HEK293 (cell line): ENCODE measurements around the gene PLEKHA6.
A peak's percentile ranks its signal among the peaks of the same experiment; 100 is the strongest.

Source experiments
- CTCF ChIA-PET: fragments of 350-600 bp; formaldehyde crosslinking; extraction: SDS; loops from one replicate; lab custom pipeline; 2021; ENCODE audit warnings: antibody characterized with exemption; lab: Yijun Ruan, JAX
- POLR2A ChIA-PET: fragments of 300-600 bp; formaldehyde crosslinking; extraction: SDS; loops from one replicate; lab custom pipeline; 2020; ENCODE audit warnings: antibody characterized with exemption, inconsistent platforms; lab: Yijun Ruan, JAX
- H3K27ac ChIP-seq: fragments of 200-500 bp; sonication (Bioruptor generic); 2 replicates; pipeline ENCODE4 v1.5.1; 2014; ENCODE audit warnings: low read depth, low read length, control low read depth, inconsistent platforms; ENCODE audit errors: extremely low read depth
- H3K36me3 ChIP-seq, 2 experiments: fragments of 200-500 bp in 1 of 2; sonication (Bioruptor generic) in 1 of 2; 1 replicate in 1 of 2; 2 replicates in 1 of 2; pipeline ENCODE4 v1.5.1; 2014 to 2017; ENCODE audit warnings: inconsistent platforms in 2 of 2, low read length in 2 of 2; ENCODE audit not compliant: control insufficient read depth in 2 of 2, insufficient read depth in 1 of 2
- H3K4me1 ChIP-seq: fragments of 200-500 bp; sonication (Bioruptor generic); 2 replicates; pipeline ENCODE4 v1.5.1; 2014; ENCODE audit warnings: mild to moderate bottlenecking, low read length, inconsistent platforms; ENCODE audit not compliant: control insufficient read depth, insufficient read depth
- H3K4me3 ChIP-seq: 2 replicates; pipeline ENCODE4 v1.5.1; 2011; ENCODE audit warnings: low read depth, mild to moderate bottlenecking, control low read depth, low read length, moderate library complexity
- H3K9me3 ChIP-seq: fragments of 200-500 bp; sonication (Bioruptor generic); 2 replicates; pipeline ENCODE4 v1.5.1; 2014; ENCODE audit warnings: low read depth, low read length, inconsistent platforms; ENCODE audit not compliant: control insufficient read depth, insufficient read depth
- GLIS2 ChIP-seq: fragments of 450-650 bp; formaldehyde crosslinking; IDR thresholded peaks from 2 replicates; pipeline ENCODE4 v1.5.1; 2016; ENCODE audit warnings: missing biosample characterization, missing genetic modification characterization
- HOXC10 ChIP-seq: sonication (generic); formaldehyde crosslinking; IDR thresholded peaks from 2 replicates; pipeline ENCODE4 v1.8.1; 2023; ENCODE audit warnings: mild to moderate bottlenecking, missing genetic modification reagents
- IKZF3 ChIP-seq: fragments of 450-650 bp; IDR thresholded peaks from 2 replicates; pipeline ENCODE4 v1.5.0; 2018; ENCODE audit warnings: missing biosample characterization, mild to moderate bottlenecking, missing genetic modification characterization, moderate library complexity
- MEIS1 ChIP-seq: sonication (generic); formaldehyde crosslinking; IDR thresholded peaks from 2 replicates; pipeline ENCODE4 v1.8.1; 2022; ENCODE audit warnings: missing genetic modification reagents, mild to moderate bottlenecking, borderline replicate concordance
- MYNN ChIP-seq: fragments of 450-650 bp; formaldehyde crosslinking; IDR thresholded peaks from 2 replicates; pipeline ENCODE4 v1.5.1; 2016; ENCODE audit warnings: missing biosample characterization, missing genetic modification characterization, borderline replicate concordance
- PRDM10 ChIP-seq: fragments of 450-650 bp; formaldehyde crosslinking; IDR thresholded peaks from 2 replicates; pipeline ENCODE4 v1.5.1; 2016; ENCODE audit warnings: missing biosample characterization, missing genetic modification characterization
- SP7 ChIP-seq: fragments of 450-650 bp; formaldehyde crosslinking; IDR thresholded peaks from 2 replicates; pipeline ENCODE4 v1.5.1; 2016; ENCODE audit warnings: missing biosample characterization, missing genetic modification characterization
- ZNF221 ChIP-seq: fragments of 450-650 bp; formaldehyde crosslinking; IDR thresholded peaks from 2 replicates; pipeline ENCODE4 v1.5.1; 2017; ENCODE audit warnings: missing biosample characterization, missing genetic modification characterization, borderline replicate concordance
- ZNF266 ChIP-seq: fragments of 450-650 bp; formaldehyde crosslinking; IDR thresholded peaks from 2 replicates; pipeline ENCODE4 v1.5.1; 2016; ENCODE audit warnings: missing biosample characterization, missing genetic modification characterization, low read depth
- ZNF292 ChIP-seq: fragments of 450-650 bp; formaldehyde crosslinking; IDR thresholded peaks from 2 replicates; pipeline ENCODE4 v1.5.1; 2016; ENCODE audit warnings: low read depth, missing biosample characterization, missing genetic modification characterization, borderline replicate concordance
- ZNF302 ChIP-seq: fragments of 450-650 bp; formaldehyde crosslinking; IDR thresholded peaks from 2 replicates; pipeline ENCODE4 v1.5.1; 2016; ENCODE audit warnings: missing biosample characterization, missing genetic modification characterization, low read depth
- ZNF335 ChIP-seq: fragments of 450-650 bp; formaldehyde crosslinking; conservative IDR thresholded peaks from 2 replicates; pipeline ENCODE4 v1.5.1; 2016; ENCODE audit warnings: missing biosample characterization, missing genetic modification characterization
- ZNF514 ChIP-seq: fragments of 450-650 bp; formaldehyde crosslinking; IDR thresholded peaks from 2 replicates; pipeline ENCODE4 v1.5.1; 2016; ENCODE audit warnings: missing biosample characterization, missing genetic modification characterization
- ZNF529 ChIP-seq: fragments of 450-650 bp; formaldehyde crosslinking; IDR thresholded peaks from 2 replicates; pipeline ENCODE4 v1.5.1; 2017; ENCODE audit warnings: missing genetic modification characterization, missing biosample characterization; ENCODE audit not compliant: insufficient replicate concordance
- ZNF549 ChIP-seq: fragments of 450-650 bp; IDR thresholded peaks from 2 replicates; pipeline ENCODE4 v1.5.1; 2018; ENCODE audit warnings: missing biosample characterization, missing genetic modification characterization, mild to moderate bottlenecking, inconsistent platforms, moderate library complexity
- ZNF571 ChIP-seq: fragments of 450-650 bp; formaldehyde crosslinking; IDR thresholded peaks from 2 replicates; pipeline ENCODE4 v1.5.0; 2017; ENCODE audit warnings: missing biosample characterization, missing genetic modification characterization
- ZNF610 ChIP-seq: fragments of 450-650 bp; formaldehyde crosslinking; IDR thresholded peaks from 2 replicates; pipeline ENCODE4 v1.5.1; 2016; ENCODE audit warnings: missing biosample characterization, missing genetic modification characterization, borderline replicate concordance
- ZNF658 ChIP-seq: fragments of 450-650 bp; formaldehyde crosslinking; IDR thresholded peaks from 2 replicates; pipeline ENCODE4; 2016; ENCODE audit warnings: missing biosample characterization, missing genetic modification characterization
- ZNF701 ChIP-seq: fragments of 450-650 bp; formaldehyde crosslinking; IDR thresholded peaks from 2 replicates; pipeline ENCODE4 v1.5.1; 2016; ENCODE audit warnings: missing biosample characterization, missing genetic modification characterization
- ZNF707 ChIP-seq: fragments of 450-650 bp; formaldehyde crosslinking; IDR thresholded peaks from 2 replicates; pipeline ENCODE4 v1.5.1; 2016; ENCODE audit warnings: missing biosample characterization, missing genetic modification characterization
- ZNF777 ChIP-seq: fragments of 450-650 bp; formaldehyde crosslinking; IDR thresholded peaks from 2 replicates; pipeline ENCODE4 v1.5.1; 2017; ENCODE audit warnings: missing biosample characterization, missing genetic modification characterization, borderline replicate concordance
- ZNF785 ChIP-seq: fragments of 450-650 bp; formaldehyde crosslinking; IDR thresholded peaks from 2 replicates; pipeline ENCODE4 v1.5.1; 2016; ENCODE audit warnings: missing biosample characterization, missing genetic modification characterization
- TF ChIP-seq, protein P1 (sequence below): fragments of 450-650 bp; formaldehyde crosslinking; IDR thresholded peaks from 2 replicates; pipeline ENCODE4 v1.5.1; 2016; ENCODE audit warnings: missing biosample characterization, missing genetic modification characterization
- TF ChIP-seq, protein P2 (sequence below): fragments of 450-650 bp; formaldehyde crosslinking; conservative IDR thresholded peaks from 2 replicates; pipeline ENCODE4 v1.5.1; 2016; ENCODE audit warnings: low read depth, missing biosample characterization, missing genetic modification characterization

Gene PLEKHA6

GRCh38 chr1:204258213-204259115 is 101.3 kb downstream of the PLEKHA6 start (continued):
- TF ChIP-seq, protein P1, sequence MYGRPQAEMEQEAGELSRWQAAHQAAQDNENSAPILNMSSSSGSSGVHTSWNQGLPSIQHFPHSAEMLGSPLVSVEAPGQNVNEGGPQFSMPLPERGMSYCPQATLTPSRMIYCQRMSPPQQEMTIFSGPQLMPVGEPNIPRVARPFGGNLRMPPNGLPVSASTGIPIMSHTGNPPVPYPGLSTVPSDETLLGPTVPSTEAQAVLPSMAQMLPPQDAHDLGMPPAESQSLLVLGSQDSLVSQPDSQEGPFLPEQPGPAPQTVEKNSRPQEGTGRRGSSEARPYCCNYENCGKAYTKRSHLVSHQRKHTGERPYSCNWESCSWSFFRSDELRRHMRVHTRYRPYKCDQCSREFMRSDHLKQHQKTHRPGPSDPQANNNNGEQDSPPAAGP (tag by site-specific recombination), result peak; percentile 29; the same call in 1 of the 2 replicates
- TF ChIP-seq IKZF3 (tag by site-specific recombination), result peak; percentile 78
- TF ChIP-seq GLIS2 (tag by site-specific recombination), result peak; percentile 31; the same call in 1 of the 2 replicates
- TF ChIP-seq PRDM10 (tag by site-specific recombination), result 0 out of 2 replicates have a peak, but pooled peaks have one; percentile 15

- no peaks in the 10 kb centered on the region for H3K9me3 ChIP-seq
- no peak overlapping the region for H3K27ac ChIP-seq
- peaks cover 0 to 7% of the 10 kb centered on the region in 2 experiments; a peak in 1 of 3 replicates for H3K36me3 ChIP-seq
- CTCF ChIA-PET, result interaction anchor here (0.6 to 8.1 kb wide), 21 partner anchors 10 to 244 kb away, joined by 3 to 164 read pairs (median 8); partner anchors contain the start of gene PLEKHA6
- no peak overlapping the region for H3K4me3 ChIP-seq
- POLR2A ChIA-PET, result no interaction called here
- H3K4me1 ChIP-seq, result peaks cover 8% of the 10 kb centered on the region; the same call in 1 of the 2 replicates
- TF ChIP-seq ZNF785 (tag by site-specific recombination), result no peak
- TF ChIP-seq ZNF658 (tag by site-specific recombination), result no peak
- no peak for TF ChIP-seq ZNF514
- TF ChIP-seq MEIS1 (CRISPR knock-in tag), result no peak
- no peak for TF ChIP-seq MYNN (tag by site-specific recombination)
- TF ChIP-seq ZNF221 (tag by site-specific recombination), result no peak
- no peak for TF ChIP-seq HOXC10 (CRISPR knock-in tag)
- no peak for TF ChIP-seq ZNF335 (tag by site-specific recombination)
- TF ChIP-seq ZNF529, result no peak
- TF ChIP-seq ZNF549 (tag by site-specific recombination), result no peak
- TF ChIP-seq ZNF777 (tag by site-specific recombination), result no peak
- no peak for TF ChIP-seq ZNF266 (tag by site-specific recombination)
- no peak for TF ChIP-seq ZNF302 (tag by site-specific recombination)
- no peak for TF ChIP-seq ZNF610 (tag by site-specific recombination)
- no peak for TF ChIP-seq ZNF571 (tag by site-specific recombination)
- TF ChIP-seq ZNF701 (tag by site-specific recombination), result no peak
- TF ChIP-seq, protein P2, sequence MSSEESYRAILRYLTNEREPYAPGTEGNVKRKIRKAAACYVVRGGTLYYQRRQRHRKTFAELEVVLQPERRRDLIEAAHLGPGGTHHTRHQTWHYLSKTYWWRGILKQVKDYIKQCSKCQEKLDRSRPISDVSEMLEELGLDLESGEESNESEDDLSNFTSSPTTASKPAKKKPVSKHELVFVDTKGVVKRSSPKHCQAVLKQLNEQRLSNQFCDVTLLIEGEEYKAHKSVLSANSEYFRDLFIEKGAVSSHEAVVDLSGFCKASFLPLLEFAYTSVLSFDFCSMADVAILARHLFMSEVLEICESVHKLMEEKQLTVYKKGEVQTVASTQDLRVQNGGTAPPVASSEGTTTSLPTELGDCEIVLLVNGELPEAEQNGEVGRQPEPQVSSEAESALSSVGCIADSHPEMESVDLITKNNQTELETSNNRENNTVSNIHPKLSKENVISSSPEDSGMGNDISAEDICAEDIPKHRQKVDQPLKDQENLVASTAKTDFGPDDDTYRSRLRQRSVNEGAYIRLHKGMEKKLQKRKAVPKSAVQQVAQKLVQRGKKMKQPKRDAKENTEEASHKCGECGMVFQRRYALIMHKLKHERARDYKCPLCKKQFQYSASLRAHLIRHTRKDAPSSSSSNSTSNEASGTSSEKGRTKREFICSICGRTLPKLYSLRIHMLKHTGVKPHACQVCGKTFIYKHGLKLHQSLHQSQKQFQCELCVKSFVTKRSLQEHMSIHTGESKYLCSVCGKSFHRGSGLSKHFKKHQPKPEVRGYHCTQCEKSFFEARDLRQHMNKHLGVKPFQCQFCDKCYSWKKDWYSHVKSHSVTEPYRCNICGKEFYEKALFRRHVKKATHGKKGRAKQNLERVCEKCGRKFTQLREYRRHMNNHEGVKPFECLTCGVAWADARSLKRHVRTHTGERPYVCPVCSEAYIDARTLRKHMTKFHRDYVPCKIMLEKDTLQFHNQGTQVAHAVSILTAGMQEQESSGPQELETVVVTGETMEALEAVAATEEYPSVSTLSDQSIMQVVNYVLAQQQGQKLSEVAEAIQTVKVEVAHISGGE (tag by site-specific recombination), result no peak
- TF ChIP-seq ZNF292, result no peak
- no peak for TF ChIP-seq ZNF707 (tag by site-specific recombination)
- TF ChIP-seq SP7 (tag by site-specific recombination), result no peak
- TF ChIP-seq, all 188 proteins: peak for 0
Measured at GRCh38 chr1:204257446-204257845, 102.3 kb downstream of the PLEKHA6 start.
